GM19372 (cell line): ENCODE data around the gene ADCY3.

Experiments
- ATAC-seq: cut with Tn5 transposase; IDR thresholded peaks from one replicate; pipeline ENCODE4 v1.9.1; 2021; ENCODE audit warnings: mild to moderate bottlenecking, low read depth, moderate library complexity; ENCODE audit not compliant: unreplicated experiment

ADCY3 gene

DNA sequence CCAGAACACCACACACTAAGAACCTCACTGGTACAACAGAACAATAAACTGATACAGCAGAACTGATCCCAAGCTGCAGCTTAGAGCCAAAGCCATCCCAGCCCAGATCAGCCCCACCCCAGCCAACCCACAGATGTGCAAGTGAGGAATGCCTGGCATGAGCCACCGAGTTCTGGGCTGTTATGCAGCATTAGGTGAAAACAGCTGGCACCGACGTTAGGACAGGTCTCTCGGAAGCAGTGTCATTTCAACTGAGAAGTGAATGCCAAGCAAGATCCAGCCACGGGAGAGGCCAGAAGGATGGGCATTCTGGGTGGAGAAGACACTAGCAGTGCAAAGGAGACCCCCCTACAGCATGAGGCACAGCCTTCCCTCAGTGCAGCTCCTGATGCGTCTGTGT, 38.9 kb downstream of the ADCY3 start:
- no peak for ATAC-seq

DNA sequence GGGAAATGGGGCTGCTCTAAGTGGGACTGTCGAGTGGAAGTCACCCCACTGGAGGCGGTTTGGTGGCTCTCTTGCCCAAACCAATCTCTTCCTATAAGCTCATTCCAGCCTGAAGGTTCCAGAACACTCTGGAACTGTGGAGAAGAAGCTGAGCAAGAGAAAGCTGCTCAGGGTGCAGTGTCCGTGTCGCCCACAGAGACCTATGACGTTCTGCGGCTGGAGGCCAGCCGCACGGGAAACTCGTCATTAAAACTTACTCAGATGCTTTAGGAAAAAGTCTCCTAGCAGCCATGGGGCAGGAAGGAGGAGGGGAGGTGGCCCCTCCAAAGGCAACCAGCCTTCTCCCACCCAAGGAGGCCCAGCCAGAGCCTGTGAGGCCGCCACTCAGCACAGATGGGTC, 41.7 kb downstream of the ADCY3 start:
- ATAC-seq, result no peak

DNA sequence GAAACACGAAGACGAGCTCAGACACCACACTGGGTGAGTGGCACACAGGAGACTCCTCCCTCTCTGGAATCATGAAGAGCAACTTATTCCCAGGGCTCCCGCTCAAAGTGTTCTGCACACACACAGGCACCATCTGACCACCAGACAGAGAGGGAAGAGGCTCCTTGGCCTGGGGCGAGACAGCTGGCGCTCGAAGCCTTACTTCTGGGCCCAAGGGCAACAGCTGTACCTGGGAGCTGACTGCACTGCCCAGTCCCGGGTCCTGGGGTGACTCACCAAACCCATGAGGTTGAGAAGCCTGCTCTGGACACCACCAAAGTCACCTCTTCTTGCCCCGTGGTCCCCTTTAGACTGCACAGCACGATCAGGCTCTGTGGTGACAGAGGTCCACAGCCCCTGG, 42.4 kb downstream of the ADCY3 start:
- ATAC-seq, result no peak

DNA sequence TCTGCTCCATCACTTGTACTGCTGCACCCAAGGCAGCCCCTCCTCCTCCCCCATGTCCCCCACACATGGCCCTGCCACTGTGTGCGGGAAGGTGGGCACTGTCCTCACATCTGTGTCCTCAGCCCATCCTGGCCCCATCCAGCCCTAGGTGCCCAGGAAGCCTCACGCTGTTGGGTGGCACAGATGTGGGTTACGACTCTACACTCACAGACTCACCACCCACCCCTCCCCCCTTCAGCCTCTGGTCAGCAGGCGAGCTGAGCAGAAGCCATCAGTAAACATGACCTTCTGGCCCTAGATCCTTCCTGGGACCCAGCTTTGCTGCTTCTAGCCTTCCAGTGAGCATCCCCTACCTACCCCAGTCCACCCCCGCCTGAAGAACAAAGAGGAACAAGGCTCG, 43.0 kb downstream of the ADCY3 start:
- ATAC-seq, result no peak

DNA sequence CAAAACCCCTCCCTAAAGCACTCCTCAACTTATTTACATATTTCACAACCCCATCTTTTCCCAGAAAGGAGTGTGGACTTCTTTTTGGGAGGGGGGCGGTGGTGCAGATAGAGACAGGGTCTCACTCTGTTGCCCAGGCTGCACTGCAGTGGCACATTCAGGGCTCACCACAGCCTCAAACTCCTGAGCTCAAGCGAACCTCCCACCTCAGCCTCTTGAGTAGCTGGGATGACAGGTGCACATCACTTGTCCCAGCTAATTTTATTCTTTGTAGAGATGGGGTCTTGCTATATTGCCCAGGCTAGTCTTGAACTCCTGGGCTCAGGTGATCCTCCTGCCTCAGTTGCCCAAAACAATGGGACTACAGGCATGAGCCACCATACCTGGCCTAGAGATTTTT, 44.1 kb downstream of the ADCY3 start:
- no peak for ATAC-seq

DNA sequence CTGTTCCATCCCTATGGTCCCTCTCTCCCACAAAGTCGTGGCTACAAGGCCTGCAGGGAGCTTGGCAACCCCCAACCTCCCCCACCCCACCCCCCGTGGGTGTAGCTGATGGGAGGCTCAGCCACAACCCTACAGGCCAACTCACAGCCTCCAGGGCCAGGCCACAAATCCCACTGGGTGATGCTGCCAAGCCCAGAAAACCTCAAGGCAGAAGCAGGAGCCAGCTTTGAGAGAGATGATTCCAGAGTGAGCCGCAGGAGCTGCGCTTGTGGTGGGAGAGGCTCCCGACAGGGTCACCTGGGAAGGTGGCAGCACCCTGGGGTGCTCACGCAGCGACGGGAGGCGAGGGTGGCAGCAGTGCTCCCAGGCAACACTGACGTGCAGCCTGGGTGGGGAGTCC, 44.8 kb downstream of the ADCY3 start:
- ATAC-seq, result no peak

DNA sequence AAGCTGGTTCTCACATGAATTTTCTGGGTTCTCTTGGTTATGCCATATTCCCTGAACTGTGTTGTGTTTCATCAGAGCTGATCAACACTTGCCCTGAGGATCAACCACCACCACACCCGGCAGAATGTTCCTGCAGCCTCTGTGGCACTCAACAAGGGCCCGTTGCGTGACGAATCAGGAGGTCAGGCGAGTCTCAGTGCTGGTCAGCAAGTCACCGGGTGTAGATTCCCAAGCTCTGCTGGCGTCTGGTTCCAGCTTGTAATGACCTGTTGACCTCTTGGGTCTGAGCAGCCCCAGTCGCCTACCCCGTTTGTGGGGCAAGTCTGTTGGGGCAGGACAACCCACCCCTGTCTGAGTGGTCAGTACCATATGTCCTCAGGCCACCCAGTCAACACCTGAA, 46.0 kb downstream of the ADCY3 start:
- ATAC-seq, result no peak

DNA sequence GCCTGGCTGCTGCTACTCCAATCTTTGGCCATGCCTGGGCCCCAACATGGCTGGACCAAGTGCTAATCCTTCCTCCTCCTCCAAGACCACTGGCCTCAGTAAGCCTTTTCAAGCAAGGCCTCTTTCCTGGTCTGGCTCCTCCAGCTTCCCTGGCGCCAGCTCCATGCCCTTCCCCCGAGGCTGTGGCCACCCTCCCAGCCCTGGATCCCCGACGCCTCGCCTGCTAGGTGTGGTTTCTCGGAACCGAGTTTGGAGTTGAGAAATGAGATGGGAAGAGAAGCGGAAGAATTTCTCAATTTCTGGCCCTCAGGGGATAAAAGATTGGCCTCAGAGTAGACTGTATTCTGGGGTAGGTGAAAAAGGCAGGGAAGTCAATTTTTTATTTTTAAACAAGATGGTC, 46.4 kb downstream of the ADCY3 start:
- no peak for ATAC-seq

DNA sequence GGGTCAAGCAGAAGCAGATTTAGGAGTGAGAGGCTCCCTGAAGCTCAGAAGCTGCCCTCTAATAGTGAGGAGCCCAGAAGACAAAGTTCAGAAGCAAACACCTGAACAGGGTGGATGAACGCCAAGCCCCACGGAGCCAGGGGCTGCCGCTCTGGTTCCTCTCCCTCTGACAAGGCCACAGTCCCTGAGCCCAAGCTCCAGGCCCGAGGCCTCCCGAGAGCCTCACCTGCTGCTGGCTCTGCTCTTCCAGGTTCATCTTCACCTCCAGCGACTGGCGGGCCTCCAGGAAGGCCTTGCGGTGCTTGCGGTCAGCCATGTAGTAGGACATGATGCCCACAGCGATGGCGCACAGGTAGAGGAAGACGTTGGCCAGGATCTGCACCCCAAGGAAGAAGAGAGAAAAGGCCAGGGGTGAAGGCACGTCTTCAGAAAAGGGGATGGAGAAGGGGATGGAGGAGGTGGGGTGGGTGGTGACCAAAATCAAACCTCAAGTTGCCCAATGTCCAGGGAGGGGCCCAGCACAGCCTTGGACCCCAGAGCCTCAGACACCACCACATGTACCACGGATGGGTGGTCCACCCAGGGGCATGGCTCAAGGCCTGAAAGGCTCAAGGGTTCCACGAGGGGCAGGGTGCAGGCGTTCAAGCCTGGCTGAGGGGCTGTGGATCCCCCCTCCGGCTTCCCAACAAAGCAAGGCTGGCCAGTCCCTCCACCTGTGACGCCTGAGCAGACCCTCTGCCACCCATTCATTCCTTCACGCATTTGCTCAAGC, 47.5 kb downstream of the ADCY3 start:
- no peak for ATAC-seq

DNA sequence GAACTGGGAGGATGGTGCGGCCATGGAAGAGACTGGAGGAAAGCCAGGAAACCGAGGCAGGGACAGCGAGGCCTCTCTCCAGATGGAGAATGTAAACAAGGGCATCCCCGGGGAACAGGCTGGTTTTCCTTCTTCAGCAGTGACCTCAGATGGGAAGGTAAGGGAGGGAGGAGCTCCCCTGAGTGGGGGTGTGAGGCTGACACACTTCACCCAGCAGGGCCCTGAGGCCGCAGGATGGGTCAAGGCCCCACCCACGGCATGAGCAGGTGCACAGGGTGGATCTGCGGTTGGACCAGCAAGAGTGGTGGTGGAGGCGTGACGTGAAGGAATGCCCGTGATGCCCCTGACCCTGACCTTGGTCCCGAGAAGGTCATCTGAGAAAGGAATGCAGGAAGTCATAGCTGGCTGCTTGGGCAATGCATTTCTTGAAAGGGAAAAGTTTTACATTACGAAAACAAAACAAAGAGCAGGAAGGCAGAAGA, 48.1 kb downstream of the ADCY3 start:
- ATAC-seq, result no peak

DNA sequence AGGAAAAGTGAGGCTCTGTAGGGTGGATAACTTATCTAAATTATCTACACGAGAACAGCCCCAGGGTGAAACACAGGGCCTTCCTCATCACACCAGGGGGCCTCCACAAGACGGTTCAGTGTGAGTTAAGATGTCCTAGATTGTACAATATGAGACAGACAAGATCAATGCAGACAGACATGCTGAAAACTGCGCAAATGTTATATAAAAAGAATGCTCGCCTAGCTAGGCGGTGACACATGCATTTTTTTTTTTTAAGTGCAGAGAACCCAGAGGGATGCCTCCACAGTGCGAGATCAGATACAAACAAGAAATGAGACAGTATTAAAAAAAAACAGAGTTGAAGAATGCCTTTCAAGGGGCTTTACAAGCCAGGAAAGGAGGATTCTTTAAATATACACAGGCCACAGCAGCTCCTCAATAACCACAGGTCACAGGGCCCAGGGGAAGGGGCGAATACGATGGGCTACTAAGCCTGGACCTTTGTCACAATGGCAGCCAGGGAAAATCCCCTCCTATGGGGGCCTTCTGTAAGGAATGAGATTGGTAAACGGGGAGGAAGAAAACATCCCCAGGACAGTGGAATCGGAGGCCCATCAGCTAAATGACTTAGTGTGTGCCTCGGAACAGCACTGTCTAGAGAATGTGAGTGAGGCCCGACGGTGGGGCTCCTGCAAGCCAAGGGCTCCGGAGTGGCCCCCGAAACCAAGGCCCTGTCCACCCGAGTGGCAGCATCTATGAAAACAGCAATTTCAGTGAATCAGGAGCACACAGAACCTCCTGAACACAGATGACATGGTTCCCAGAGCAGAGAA, 48.9 kb downstream of the ADCY3 start:
- ATAC-seq, result no peak

DNA sequence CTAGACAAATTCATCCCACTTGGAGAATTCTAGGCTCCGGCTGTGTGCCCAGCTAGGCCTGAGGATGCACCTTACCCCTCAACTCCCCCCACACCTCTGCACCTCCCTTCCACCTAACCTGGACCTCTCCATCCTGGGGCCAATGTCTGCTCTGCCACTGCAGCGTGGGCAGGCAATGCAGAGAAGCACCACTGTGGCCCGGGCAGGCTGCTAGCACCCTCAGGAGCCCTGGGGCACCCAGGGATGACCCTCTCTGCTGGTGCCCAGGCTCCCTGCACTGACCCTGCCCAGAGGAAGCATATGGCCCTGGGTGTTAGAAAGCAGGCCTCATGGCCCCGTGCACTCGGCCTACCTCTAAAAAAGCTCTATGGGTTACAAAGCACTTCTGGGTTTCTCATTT, 49.6 kb downstream of the ADCY3 start:
- ATAC-seq, result no peak

DNA sequence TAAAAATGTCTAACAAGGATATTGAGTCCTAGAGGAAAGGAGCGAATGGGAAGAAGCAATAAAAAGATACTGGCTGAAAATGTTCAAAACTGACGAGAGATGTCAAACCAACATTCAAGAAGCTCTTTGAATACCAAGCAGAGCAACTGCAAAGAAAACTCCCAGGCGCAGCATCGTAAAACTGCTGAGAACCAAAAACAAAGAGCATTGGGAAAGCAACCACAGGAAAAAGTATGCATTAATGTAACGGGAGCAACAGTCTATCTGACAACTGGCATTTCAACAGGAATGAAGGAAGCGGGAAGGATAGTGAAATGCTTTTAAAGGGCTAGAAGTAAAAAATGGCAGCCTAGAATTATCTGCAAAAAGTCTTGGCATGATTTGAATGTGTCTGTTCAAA, 53.1 kb downstream of the ADCY3 start:
- no peak for ATAC-seq

DNA sequence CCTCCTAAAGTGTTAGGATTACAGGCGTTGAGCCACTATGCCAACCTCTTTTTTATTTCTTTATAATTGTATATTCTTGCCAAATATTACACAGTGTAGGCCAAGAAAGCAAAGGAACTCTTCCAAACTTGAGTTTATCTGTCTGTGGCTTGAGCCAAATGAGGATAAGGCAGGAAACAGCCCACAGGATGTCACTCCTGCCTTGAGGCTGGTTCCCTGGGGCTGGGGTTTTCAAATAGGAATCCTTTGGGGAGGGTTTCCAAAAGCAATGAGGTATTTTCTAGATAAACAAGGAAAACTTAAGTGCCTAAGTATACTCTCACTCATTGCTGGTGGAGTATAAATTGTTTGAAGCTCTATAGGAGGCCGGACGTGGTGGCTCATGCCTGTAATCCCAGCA, 56.4 kb downstream of the ADCY3 start:
- no peak for ATAC-seq

DNA sequence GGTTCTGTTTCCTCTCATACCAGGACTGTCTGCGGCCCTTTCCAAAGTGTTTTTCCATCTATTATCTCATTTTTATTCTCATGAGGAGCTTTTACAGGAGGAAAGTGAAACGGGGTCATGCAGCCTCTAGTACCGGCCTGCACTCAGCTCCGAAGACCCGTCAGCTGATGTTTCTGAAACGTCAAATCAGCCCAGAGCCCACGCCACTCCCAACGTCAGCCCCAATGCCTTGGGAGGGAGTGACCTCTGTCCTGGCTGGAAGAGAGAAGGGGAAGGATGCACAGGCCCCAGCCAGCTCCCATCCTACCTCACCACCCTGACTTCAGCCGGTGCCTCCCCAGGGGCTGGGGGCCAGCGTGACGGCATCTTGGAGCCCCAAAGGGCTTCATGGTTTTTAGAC, 58.5 kb downstream of the ADCY3 start:
- ATAC-seq, result no peak

DNA sequence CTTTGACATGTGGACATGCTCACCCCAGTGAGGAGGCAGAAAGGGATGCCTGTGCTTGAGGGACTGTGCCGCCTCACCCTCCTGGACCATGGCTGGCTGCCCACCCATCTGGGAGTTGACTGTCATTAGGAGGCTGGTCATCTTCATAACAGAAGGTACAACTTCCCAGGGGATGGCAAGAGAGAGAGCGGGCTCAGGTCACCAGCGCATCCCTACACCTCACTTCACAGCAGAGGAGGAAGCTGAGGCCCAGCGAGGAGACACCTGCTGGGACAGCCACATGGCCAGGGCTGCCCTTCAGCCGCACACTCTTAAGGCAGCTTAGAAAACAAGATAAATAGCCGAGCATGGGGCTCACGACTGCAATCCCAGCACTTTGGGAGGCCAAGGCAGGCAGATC, 59.4 kb downstream of the ADCY3 start:
- ATAC-seq, result no peak

DNA sequence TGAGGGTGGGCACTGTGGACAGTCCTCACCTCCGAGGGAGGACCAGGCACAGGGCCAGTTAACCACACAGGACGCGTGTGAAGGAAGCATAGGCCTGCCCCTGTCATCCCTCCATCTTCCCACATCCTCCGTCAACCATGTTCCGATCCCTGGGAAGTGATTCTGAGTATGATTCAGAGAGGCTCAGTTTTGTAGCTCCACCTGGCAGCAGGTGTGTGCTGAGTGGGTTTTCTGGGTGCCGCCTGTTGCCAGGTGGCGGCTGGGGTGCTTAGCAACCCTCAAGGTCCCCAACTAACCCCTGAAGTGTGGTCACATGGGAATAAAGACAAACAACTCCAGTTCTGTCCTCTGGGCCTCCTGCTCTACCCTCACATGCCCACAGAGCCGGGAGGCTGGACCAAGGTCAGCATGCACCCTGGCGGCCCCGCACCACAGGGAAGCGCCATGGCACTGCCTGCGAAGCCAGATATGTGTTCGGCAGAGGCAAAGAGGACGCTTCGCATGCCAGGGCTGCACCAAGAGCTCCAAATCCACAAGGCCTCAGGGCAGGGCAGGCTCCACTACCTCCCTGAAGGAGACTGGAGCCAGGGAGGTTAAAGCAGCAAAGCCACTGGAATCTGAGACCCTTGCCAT, 60.0 kb downstream of the ADCY3 start:
- no peak for ATAC-seq

DNA sequence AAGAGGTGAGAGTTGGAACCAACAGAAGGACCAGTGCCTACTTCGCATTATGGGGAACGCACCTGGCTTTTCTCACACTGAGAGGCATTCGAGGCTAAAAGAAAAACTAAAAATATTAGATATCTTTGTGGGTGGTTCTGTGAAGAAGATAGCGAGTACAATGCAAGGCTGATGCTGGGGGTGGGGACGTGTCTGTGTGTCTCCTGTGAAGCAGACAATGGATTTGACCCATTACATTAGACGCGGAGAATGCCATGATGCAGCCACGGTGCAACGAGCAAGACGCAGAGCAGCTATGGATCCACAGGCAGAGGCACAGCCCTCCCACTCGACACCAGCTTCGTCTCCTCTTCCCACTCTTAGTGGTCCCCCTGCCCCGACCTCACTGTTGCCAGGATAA, 61.0 kb downstream of the ADCY3 start:
- ATAC-seq, result no peak

DNA sequence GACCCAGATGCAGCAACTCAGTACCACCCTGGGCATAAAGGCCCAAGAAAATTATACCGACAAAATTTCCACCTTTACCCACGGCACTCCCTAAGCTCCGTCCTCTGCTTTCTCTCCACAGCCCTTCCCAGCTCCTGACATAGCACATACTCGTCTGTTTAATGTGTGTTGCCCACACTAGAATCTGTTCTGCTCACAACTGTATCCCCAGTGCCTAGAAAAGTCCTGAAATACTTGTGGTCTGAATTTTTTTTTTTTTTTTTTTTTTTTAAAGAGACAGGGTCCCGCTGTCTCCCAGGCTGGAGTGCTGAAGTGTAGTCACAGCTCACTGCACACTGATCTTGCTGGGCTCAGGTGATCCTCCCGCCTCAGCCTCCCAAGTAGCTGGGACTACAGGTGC, 62.3 kb downstream of the ADCY3 start:
- ATAC-seq, result no peak

DNA sequence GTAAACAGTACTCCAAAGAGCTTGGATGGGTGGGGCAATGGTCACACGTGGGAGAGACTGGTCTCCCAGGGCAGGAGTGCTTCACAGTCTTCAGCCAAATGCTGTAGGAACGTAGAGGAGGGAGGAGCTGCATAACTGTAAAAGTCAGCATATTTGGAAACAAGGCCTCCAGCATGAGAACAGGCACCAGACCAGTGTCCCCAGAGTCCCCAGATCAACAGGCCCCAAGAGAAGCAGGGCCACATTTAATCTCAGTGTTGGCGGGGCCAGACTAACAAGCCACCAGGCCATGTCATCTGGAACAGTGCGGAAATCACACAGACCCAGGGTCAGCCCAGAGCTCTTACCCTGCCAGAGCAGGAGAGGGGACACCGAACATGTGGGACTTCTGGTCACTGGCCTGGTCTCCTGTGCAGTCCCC, 63.2 kb downstream of the ADCY3 start:
- ATAC-seq, result no peak

DNA sequence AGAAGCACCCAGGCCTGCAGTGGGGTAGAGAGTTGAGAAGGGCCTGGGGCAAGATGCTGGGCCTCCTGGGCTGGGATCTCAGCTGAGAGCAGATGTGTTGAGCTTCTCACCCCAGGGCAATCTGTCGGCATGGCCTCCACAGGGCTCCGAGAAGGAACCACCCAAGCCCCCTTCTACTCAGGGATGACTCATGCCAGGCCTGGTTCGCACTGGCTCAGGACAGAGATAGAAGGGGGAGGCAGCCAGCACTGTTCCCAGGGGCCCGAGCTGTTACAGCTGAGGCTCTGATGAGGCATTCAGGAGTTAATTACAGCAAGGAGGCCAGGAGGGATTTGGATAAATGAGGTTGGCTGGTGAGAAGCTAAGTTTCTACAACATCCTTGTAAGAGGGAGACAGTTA, 64.3 kb downstream of the ADCY3 start:
- ATAC-seq, result no peak
